ENCODE measurements around the gene CTAGE1.

GRCh38 chr18:22363867-22364463 is 53.8 kb downstream of the CTAGE1 start:
- no peak for TF ChIP-seq CTCF (conservative IDR thresholded peaks at IDR 0.05; ENCODE audit: low read length)
- TF ChIP-seq EZH2phosphoT487 (IDR thresholded peaks at IDR 0.05; ENCODE audit: borderline replicate concordance, low read depth, low read length), result no peak
